Measurements from ENCODE around the gene SIAH1. TPM values are rescaled to one million over a fixed set of nuclear protein-coding genes. Genes with fewer than 3 reads are reported as not detected.
A peak's percentile ranks its signal among the peaks of the same experiment; 100 is the strongest.
"Not testable (repeated sequence)": the region's sequence is repeated elsewhere in the genome, so short reads cannot be mapped to it uniquely, and the experiment has no call there.

The SIAH1 gene
- total RNA-seq, 1 experiment from 2014 or later = 36.8 TPM

- DNase-seq = no peak
- H3K4me3 ChIP-seq (ENCODE audit: insufficient read depth, low read depth, low read length) = no peak overlapping the region
- H3K27me3 ChIP-seq (ENCODE audit: control insufficient read depth, insufficient read depth, low read length) = no peaks in the 10 kb centered on the region
- H3K36me3 ChIP-seq (replicated peaks; ENCODE audit: control insufficient read depth, insufficient read depth, low read length) = no peaks in the 10 kb centered on the region
These were observed 6.4 kb downstream of the SIAH1 start for GRCh38 chr16:48378836-48379235.

- no peaks in the 10 kb centered on the region for H3K27me3 ChIP-seq (ENCODE audit: control insufficient read depth, insufficient read depth, low read length)
- no peak overlapping the region for H3K4me3 ChIP-seq (ENCODE audit: insufficient read depth, low read depth, low read length)
- no peak for DNase-seq
- no peaks in the 10 kb centered on the region for H3K36me3 ChIP-seq (replicated peaks; ENCODE audit: control insufficient read depth, insufficient read depth, low read length)
These were observed 6.9 kb downstream of the SIAH1 start for GRCh38 chr16:48378276-48378675.

GRCh38 chr16:48377301-48377700 is 7.9 kb downstream of the SIAH1 start:
- DNase-seq; H3K36me3 ChIP-seq (replicated peaks; ENCODE audit: control insufficient read depth, insufficient read depth, low read length); H3K27me3 ChIP-seq (ENCODE audit: control insufficient read depth, insufficient read depth, low read length); H3K4me3 ChIP-seq (ENCODE audit: insufficient read depth, low read depth, low read length): not testable (repeated sequence)

GRCh38 chr16:48374255-48374654 is 11.0 kb downstream of the SIAH1 start:
- Histone ChIP-seq H3K36me3 (replicated peaks; ENCODE audit: control insufficient read depth, insufficient read depth, low read length) (no peaks in the 10 kb centered on the region), H3K4me3 (ENCODE audit: insufficient read depth, low read depth, low read length) (no peak overlapping the region), H3K27me3 (ENCODE audit: control insufficient read depth, insufficient read depth, low read length) (no peaks in the 10 kb centered on the region)
- no peak for DNase-seq

GRCh38 chr16:48373258-48374029 is 11.8 kb downstream of the SIAH1 start:
- DNase-seq = no peak
- Histone ChIP-seq H3K4me3 (ENCODE audit: insufficient read depth, low read depth, low read length) (no peak overlapping the region), H3K36me3 (replicated peaks; ENCODE audit: control insufficient read depth, insufficient read depth, low read length) (no peaks in the 10 kb centered on the region), H3K27me3 (ENCODE audit: control insufficient read depth, insufficient read depth, low read length) (no peaks in the 10 kb centered on the region)

GRCh38 chr16:48372744-48373143 is 12.5 kb downstream of the SIAH1 start:
- Histone ChIP-seq H3K4me3 (ENCODE audit: insufficient read depth, low read depth, low read length) (no peak overlapping the region), H3K36me3 (replicated peaks; ENCODE audit: control insufficient read depth, insufficient read depth, low read length) (no peaks in the 10 kb centered on the region), H3K27me3 (ENCODE audit: control insufficient read depth, insufficient read depth, low read length) (no peaks in the 10 kb centered on the region)
- DNase-seq = no peak

GRCh38 chr16:48371393-48371780 is 13.8 kb downstream of the SIAH1 start:
- DNase-seq = no peak
- Histone ChIP-seq H3K4me3 (ENCODE audit: insufficient read depth, low read depth, low read length) (no peak overlapping the region), H3K36me3 (replicated peaks; ENCODE audit: control insufficient read depth, insufficient read depth, low read length) (no peaks in the 10 kb centered on the region), H3K27me3 (ENCODE audit: control insufficient read depth, insufficient read depth, low read length) (no peaks in the 10 kb centered on the region)

GRCh38 chr16:48370668-48371392 is 14.4 kb downstream of the SIAH1 start:
- H3K4me3 ChIP-seq (ENCODE audit: insufficient read depth, low read depth, low read length); DNase-seq; H3K36me3 ChIP-seq (replicated peaks; ENCODE audit: control insufficient read depth, insufficient read depth, low read length); H3K27me3 ChIP-seq (ENCODE audit: control insufficient read depth, insufficient read depth, low read length): not testable (repeated sequence)

- Histone ChIP-seq H3K27me3 (ENCODE audit: control insufficient read depth, insufficient read depth, low read length) (no peaks in the 10 kb centered on the region), H3K36me3 (replicated peaks; ENCODE audit: control insufficient read depth, insufficient read depth, low read length) (no peaks in the 10 kb centered on the region), H3K4me3 (ENCODE audit: insufficient read depth, low read depth, low read length) (no peak overlapping the region)
- DNase-seq = no peak
These were observed 15.0 kb downstream of the SIAH1 start for GRCh38 chr16:48370229-48370628.

- H3K4me3 ChIP-seq (ENCODE audit: insufficient read depth, low read depth, low read length) = no peak overlapping the region
- no peak for DNase-seq
- H3K27me3 ChIP-seq (ENCODE audit: control insufficient read depth, insufficient read depth, low read length) = no peaks in the 10 kb centered on the region
- no peaks in the 10 kb centered on the region for H3K36me3 ChIP-seq (replicated peaks; ENCODE audit: control insufficient read depth, insufficient read depth, low read length)
These were observed 15.4 kb downstream of the SIAH1 start for GRCh38 chr16:48369765-48370164.

GRCh38 chr16:48367441-48368049 is 17.7 kb downstream of the SIAH1 start:
- Histone ChIP-seq H3K27me3 (ENCODE audit: control insufficient read depth, insufficient read depth, low read length) (no peaks in the 10 kb centered on the region), H3K36me3 (replicated peaks; ENCODE audit: control insufficient read depth, insufficient read depth, low read length) (no peaks in the 10 kb centered on the region), H3K4me3 (ENCODE audit: insufficient read depth, low read depth, low read length) (no peak overlapping the region)
- no peak for DNase-seq

GRCh38 chr16:48366165-48367093 is 18.8 kb downstream of the SIAH1 start:
- H3K4me3 ChIP-seq (ENCODE audit: insufficient read depth, low read depth, low read length) = peak overlapping the region; percentile 53
- DNase-seq = peak; percentile 48

GRCh38 chr16:48365601-48366164 is 19.5 kb downstream of the SIAH1 start:
- Histone ChIP-seq H3K36me3 (replicated peaks; ENCODE audit: control insufficient read depth, insufficient read depth, low read length) (peaks cover 2% of the 10 kb centered on the region), H3K27me3 (ENCODE audit: control insufficient read depth, insufficient read depth, low read length) (no peaks in the 10 kb centered on the region), H3K4me3 (ENCODE audit: insufficient read depth, low read depth, low read length) (peak overlapping the region; percentile 53)
- peak; percentile 92 for DNase-seq

More at GRCh38 chr16:48366165-48367093, 18.8 kb downstream of the SIAH1 start:
- H3K36me3 ChIP-seq (replicated peaks; ENCODE audit: control insufficient read depth, insufficient read depth, low read length) = peaks cover under 1% of the 10 kb centered on the region
- H3K27me3 ChIP-seq (ENCODE audit: control insufficient read depth, insufficient read depth, low read length) = no peaks in the 10 kb centered on the region

Data from H7 (cell line).